NCI-H1092 treated with DMSO at 0.1 percent for 48 hours (cell line): ENCODE data around the gene GAA.
"Not testable (repeated sequence)": the region's sequence is repeated elsewhere in the genome, so short reads cannot be mapped to it uniquely, and the experiment has no call there.

Experiments
- DNase-seq: peaks from one replicate; lab custom pipeline; 2025; lab: John Stamatoyannopoulos, UW

The GAA gene

GRCh38 chr17:80083136-80083661, 18.2 kb upstream of the GAA start:
- DNase-seq: no peak

DNA sequence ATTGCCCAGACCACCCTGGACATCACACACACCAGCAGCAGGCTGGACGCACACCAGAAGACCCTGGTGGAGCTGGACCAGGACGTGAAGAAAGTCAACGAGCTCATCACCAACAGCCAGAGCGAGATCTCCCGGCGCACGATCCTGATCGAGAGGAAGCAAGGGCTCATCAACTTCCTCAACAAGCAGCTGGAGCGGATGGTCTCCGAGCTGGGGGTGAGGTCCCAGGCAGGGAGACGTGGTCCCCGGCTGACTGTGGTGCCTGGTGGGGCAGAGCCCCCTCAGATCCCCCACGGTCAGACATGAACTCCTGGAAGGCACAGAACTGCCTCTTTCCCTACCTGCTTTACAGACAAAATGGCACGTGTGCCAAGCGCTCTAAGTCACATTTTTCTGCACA, 16.6 kb upstream of the GAA start:
- no peak for DNase-seq

GRCh38 chr17:80086081-80086480, 15.3 kb upstream of the GAA start:
- DNase-seq: no peak

DNA sequence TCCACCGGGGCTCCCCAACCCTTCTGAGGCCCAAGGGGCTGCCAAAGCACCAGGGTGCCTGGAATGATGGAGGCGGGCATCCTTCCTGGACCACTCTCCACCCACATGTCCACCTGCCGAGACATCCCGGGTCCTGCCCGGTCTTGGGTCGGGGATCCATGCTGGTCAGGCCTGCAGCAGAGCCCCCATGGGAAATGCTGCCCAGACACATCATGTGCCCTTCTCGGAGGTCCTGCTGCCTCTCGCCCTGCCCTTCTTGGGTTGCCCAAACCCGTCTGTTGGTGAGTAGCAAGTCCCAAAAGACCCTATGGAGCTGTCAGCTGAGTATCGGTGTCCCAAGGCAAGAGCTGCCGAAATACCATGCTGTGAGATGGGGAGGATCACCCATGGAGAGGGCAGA, 14.8 kb upstream of the GAA start:
- no peak for DNase-seq

GRCh38 chr17:80087346-80088265, 13.8 kb upstream of the GAA start:
- DNase-seq: no peak

GRCh38 chr17:80089762-80090161, 11.6 kb upstream of the GAA start:
- no peak for DNase-seq

- DNase-seq: not testable (repeated sequence)
These were observed 11.2 kb upstream of the GAA start for GRCh38 chr17:80090164-80090563.

DNA sequence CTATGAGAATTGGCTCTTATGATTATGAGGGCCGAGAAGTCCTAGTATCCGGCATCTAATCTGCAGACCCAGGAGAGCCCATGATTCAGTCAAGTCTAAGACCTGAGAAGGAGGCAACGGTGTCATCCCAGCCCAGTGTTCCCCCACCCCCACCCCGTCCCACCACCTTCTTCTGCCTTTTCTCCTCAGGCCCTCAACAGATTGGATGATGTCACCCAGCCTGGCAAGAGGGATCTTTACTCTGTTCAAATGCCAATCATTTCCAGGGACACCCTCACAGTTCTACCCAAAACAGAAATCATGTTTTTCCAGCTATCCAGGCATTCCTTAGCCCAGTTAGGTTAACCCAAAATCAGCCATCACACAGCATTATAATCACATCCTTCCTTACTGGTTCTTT, 10.0 kb upstream of the GAA start:
- DNase-seq: no peak

- no peak for DNase-seq
These were observed 8.4 kb upstream of the GAA start for GRCh38 chr17:80092959-80093358.

GRCh38 chr17:80095038-80095843, 6.1 kb upstream of the GAA start:
- no peak for DNase-seq

- DNase-seq: no peak
These were observed 5.4 kb upstream of the GAA start for GRCh38 chr17:80095844-80096475.

GRCh38 chr17:80096561-80097021, 4.8 kb upstream of the GAA start:
- DNase-seq: no peak

GRCh38 chr17:80097127-80097621, 4.2 kb upstream of the GAA start:
- DNase-seq: no peak

GRCh38 chr17:80097844-80098691, 3.3 kb upstream of the GAA start:
- DNase-seq: no peak

DNA sequence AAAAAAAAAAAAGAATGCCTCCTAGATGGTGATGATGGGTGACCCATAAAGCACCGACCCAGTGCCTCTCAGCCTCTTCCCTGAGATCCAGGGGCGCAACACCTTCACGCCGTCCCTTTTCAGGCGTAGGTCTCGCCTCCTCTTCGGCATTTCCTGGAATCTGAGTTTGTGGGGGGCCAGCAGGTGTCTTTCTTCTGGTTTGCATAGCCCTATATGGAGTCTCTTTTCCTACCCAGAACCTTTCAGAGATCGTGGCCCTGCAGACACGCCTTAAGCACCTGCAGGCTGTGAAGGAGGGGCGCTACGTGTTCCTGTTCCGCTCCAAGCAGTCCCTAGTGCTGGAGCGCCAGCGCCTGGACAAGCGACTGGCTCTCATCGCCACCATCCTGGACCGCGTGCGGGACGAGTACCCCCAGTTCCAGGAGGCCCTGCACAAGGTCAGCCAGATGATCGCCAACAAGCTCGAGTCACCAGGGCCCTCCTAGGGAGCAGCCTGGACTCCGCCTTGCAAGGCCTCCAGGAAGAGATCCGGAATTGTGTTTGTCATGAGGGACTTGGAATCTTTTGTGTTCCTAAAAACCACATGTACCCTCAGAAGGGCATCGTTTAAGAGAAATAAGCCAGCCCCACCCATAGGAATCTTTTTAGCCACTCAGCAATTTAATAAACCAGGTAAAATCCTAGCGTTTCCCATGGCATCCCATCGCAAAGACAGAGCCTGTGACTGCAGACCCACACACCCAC, 1.9 kb upstream of the GAA start:
- no peak for DNase-seq

GRCh38 chr17:80100035-80100323, 1.4 kb upstream of the GAA start:
- DNase-seq: no peak

GRCh38 chr17:80101946-80102663, 724 bp downstream of the GAA start:
- DNase-seq: no peak

- DNase-seq: no peak
These were observed 1.5 kb downstream of the GAA start for GRCh38 chr17:80102664-80103448.

GRCh38 chr17:80103449-80104085, 2.2 kb downstream of the GAA start:
- DNase-seq: no peak
